GM21529 (cell line): ENCODE measurements around the gene AFDN.
"Not testable (repeated sequence)": the region's sequence is repeated elsewhere in the genome, so short reads cannot be mapped to it uniquely, and the experiment has no call there.

Experiments
- ATAC-seq: cut with Tn5 transposase; IDR thresholded peaks from one replicate; pipeline ENCODE4 v1.9.1; 2021; ENCODE audit not compliant: unreplicated experiment

AFDN gene

GRCh38 chr6:167976116-167976657, 149.5 kb downstream of the AFDN start:
- ATAC-seq: not testable (repeated sequence)

- no peak for ATAC-seq
Observed at GRCh38 chr6:167976708-167977107, 150.0 kb downstream of the AFDN start.

- no peak for ATAC-seq
Observed at GRCh38 chr6:167977717-167978467, 151.2 kb downstream of the AFDN start.

- no peak for ATAC-seq
Observed at GRCh38 chr6:167978607-167979006, 151.9 kb downstream of the AFDN start.

- no peak for ATAC-seq
Observed at GRCh38 chr6:167979436-167980139, 152.9 kb downstream of the AFDN start.

- no peak for ATAC-seq
Observed at GRCh38 chr6:167980911-167981580, 154.3 kb downstream of the AFDN start.

GRCh38 chr6:167981916-167982462, 155.3 kb downstream of the AFDN start:
- no peak for ATAC-seq

- ATAC-seq: no peak
Observed at GRCh38 chr6:167984144-167984719, 157.5 kb downstream of the AFDN start.

- ATAC-seq: no peak
Observed at GRCh38 chr6:167984876-167985604, 158.3 kb downstream of the AFDN start.

- ATAC-seq: no peak
Observed at GRCh38 chr6:167985911-167986595, 159.3 kb downstream of the AFDN start.

- no peak for ATAC-seq
Observed at GRCh38 chr6:167987396-167988153, 160.9 kb downstream of the AFDN start.

GRCh38 chr6:167988154-167988495, 161.4 kb downstream of the AFDN start:
- ATAC-seq: no peak

- no peak for ATAC-seq
Observed at GRCh38 chr6:167988945-167989841, 162.5 kb downstream of the AFDN start.

GRCh38 chr6:167990016-167990945, 163.6 kb downstream of the AFDN start:
- ATAC-seq: no peak

GRCh38 chr6:167993169-167993568, 166.5 kb downstream of the AFDN start:
- ATAC-seq: no peak

GRCh38 chr6:167993831-167994230, 167.1 kb downstream of the AFDN start:
- no peak for ATAC-seq

GRCh38 chr6:167995302-167995701, 168.6 kb downstream of the AFDN start:
- ATAC-seq: no peak
